Osteocyte (in vitro differentiated cells): ENCODE results near the gene MYO5C. TPM values are rescaled to one million over a fixed set of nuclear protein-coding genes. Genes with fewer than 3 reads are reported as not detected.

Experiments
- DNase-seq: peaks from one replicate; pipeline ENCODE4 v3.0.0; 2021; ENCODE audit warnings: mixed read lengths; ENCODE audit not compliant: unreplicated experiment; ENCODE audit errors: extremely low spot score
- H3K27ac Mint-ChIP-seq: one replicate; pipeline ENCODE4 v1.8.0; 2021; ENCODE audit warnings: mild to moderate bottlenecking, mixed read lengths; ENCODE audit not compliant: unreplicated experiment
- H3K27me3 Mint-ChIP-seq: one replicate; pipeline ENCODE4 v1.8.0; 2021; ENCODE audit warnings: mixed read lengths; ENCODE audit not compliant: unreplicated experiment
- H3K36me3 Mint-ChIP-seq: one replicate; pipeline ENCODE4 v1.8.0; 2021; ENCODE audit warnings: mixed read lengths; ENCODE audit not compliant: unreplicated experiment
- H3K4me1 Mint-ChIP-seq: one replicate; pipeline ENCODE4 v1.8.0; 2021; ENCODE audit warnings: mixed read lengths; ENCODE audit not compliant: unreplicated experiment
- H3K4me3 Mint-ChIP-seq: one replicate; pipeline ENCODE4 v1.8.0; 2021; ENCODE audit warnings: mild to moderate bottlenecking, moderate library complexity, mixed read lengths; ENCODE audit not compliant: unreplicated experiment
- H3K9me3 Mint-ChIP-seq: one replicate; pipeline ENCODE4 v1.8.0; 2021; ENCODE audit warnings: mixed read lengths; ENCODE audit not compliant: unreplicated experiment
- CTCF ChIP-seq: fragments of 200-600 bp; sonication (generic); IDR thresholded peaks from 2 replicates; pipeline ENCODE4 v1.5.0; 2021; ENCODE audit warnings: antibody characterized with exemption, mild to moderate bottlenecking, moderate library complexity
- total RNA-seq: library from RNA; stranded (reverse); gene quantifications from 2 replicates; pipeline ENCODE4 v1.2.1, GENCODE V29; 2021

MYO5C gene
- total RNA-seq, 1 donor from 2014 or later, result 4.0 TPM

- Mint-ChIP-seq H3K4me3 (no peak overlapping the region), H3K9me3 (no peaks in the 10 kb centered on the region), H3K36me3 (no peaks in the 10 kb centered on the region), H3K27ac (no peak overlapping the region), H3K4me1 (peaks cover 21% of the 10 kb centered on the region), H3K27me3 (no peaks in the 10 kb centered on the region)
- no peak for DNase-seq
- TF ChIP-seq CTCF, result no peak
These were observed 65.5 kb downstream of the MYO5C start for GRCh38 chr15:52230073-52230472.

GRCh38 chr15:52228921-52229320, 66.7 kb downstream of the MYO5C start:
- Mint-ChIP-seq H3K27ac (no peak overlapping the region), H3K36me3 (no peaks in the 10 kb centered on the region), H3K27me3 (no peaks in the 10 kb centered on the region)

GRCh38 chr15:52227456-52227855, 68.1 kb downstream of the MYO5C start:
- Mint-ChIP-seq H3K27ac (no peak overlapping the region), H3K9me3 (no peaks in the 10 kb centered on the region), H3K27me3 (no peaks in the 10 kb centered on the region), H3K4me1 (peaks cover 11% of the 10 kb centered on the region), H3K36me3 (no peaks in the 10 kb centered on the region), H3K4me3 (no peak overlapping the region)
- TF ChIP-seq CTCF, result peak; percentile 86
- DNase-seq, result peak; percentile 85

More at GRCh38 chr15:52228921-52229320, 66.7 kb downstream of the MYO5C start:
- Mint-ChIP-seq H3K4me1 (peaks cover 21% of the 10 kb centered on the region), H3K4me3 (no peak overlapping the region), H3K9me3 (no peaks in the 10 kb centered on the region)
- peak; percentile 30 for DNase-seq
- TF ChIP-seq CTCF, result no peak

GRCh38 chr15:52225230-52225629, 70.4 kb downstream of the MYO5C start:
- DNase-seq, result no peak
- Mint-ChIP-seq H3K27ac (no peak overlapping the region), H3K4me1 (peaks cover 2% of the 10 kb centered on the region), H3K27me3 (no peaks in the 10 kb centered on the region), H3K9me3 (no peaks in the 10 kb centered on the region), H3K36me3 (no peaks in the 10 kb centered on the region), H3K4me3 (no peak overlapping the region)
- no peak for TF ChIP-seq CTCF

GRCh38 chr15:52224211-52224610, 71.4 kb downstream of the MYO5C start:
- no peak for TF ChIP-seq CTCF
- no peak for DNase-seq
- H3K9me3 Mint-ChIP-seq, result no peaks in the 10 kb centered on the region
- no peak overlapping the region for H3K4me3 Mint-ChIP-seq
- H3K27ac Mint-ChIP-seq, result no peak overlapping the region
- peaks cover 2% of the 10 kb centered on the region for H3K4me1 Mint-ChIP-seq
- H3K27me3 Mint-ChIP-seq, result no peaks in the 10 kb centered on the region
- no peaks in the 10 kb centered on the region for H3K36me3 Mint-ChIP-seq
